ENCODE measurements around the gene NPAS3.

NPAS3 gene

DNA sequence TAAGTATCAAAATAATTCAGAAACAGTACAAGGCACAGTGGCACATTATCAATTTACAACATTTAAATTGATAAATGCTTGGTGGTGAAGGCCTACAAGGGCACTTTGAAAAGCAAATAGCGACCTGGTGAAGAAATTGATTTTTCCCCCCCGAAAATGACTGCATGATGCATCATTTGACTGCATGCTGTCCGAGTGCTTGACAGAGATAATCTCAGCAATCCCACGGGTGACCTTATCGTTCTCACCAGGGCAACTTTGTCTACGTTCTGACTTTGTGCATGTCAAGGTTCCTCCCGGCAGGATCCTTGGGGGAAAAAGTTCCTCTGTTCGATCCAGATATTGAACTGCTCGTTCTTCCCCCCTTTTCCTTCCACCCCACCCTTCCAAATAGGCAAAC is 627.4 kb downstream of the NPAS3 start:
- DNase-seq: no peak

- DNase-seq: no peak
These were observed 628.5 kb downstream of the NPAS3 start for GRCh38 chr14:33567023-33567728.

DNA sequence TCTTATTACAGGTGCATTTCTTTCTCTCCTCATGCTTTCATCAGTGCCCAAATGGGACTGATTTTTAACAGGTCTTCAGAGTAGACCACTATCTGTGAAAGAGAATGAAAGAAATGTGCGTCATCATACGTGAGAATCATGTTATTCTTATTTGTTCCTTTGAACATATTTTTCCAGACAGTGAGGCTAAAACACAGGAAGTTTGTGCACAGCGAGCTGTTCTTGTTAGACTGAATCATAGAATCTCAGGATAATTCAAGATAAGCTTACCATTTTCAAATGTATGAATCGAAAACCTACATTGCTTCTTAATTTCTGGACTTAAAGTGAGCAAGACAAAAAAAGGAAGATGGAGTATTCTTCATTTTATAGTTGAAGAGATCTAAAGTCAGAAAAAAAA is 629.1 kb downstream of the NPAS3 start:
- DNase-seq: no peak

DNA sequence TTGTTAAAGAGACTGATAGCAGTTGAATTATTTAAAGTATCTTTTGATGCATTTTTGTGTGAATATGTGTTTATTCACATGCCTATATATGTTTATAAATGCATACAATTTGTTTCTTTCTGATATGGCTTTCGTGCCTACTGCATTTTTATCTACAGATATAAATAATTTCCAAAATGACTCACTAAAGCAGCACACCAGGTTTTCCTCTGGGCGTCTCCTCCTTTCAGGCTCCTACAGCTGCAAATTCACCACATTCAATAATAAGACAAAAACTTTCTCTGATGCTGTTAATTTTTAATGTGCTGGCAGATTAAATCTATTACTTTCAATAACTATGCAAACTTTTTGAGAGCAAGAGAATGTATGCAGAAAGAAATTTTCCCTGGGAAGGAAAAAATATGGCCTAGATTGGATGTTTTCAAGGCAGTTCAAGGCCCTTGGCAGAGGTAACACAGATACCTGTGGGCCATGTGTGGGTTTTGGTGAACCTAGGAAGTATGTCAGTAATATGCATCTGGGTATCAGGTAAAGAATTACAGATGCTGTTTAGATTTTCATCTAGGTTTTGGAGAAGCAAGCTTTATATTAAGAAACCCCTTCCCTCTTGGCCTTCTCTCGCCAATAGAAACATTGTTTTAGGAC is 630.4 kb downstream of the NPAS3 start:
- DNase-seq: no peak

- DNase-seq: no peak
These were observed 631.4 kb downstream of the NPAS3 start for GRCh38 chr14:33569821-33570687.

- no peak for DNase-seq
These were observed 632.1 kb downstream of the NPAS3 start for GRCh38 chr14:33570694-33571310.

GRCh38 chr14:33573301-33573880 is 634.7 kb downstream of the NPAS3 start:
- DNase-seq: no peak

DNA sequence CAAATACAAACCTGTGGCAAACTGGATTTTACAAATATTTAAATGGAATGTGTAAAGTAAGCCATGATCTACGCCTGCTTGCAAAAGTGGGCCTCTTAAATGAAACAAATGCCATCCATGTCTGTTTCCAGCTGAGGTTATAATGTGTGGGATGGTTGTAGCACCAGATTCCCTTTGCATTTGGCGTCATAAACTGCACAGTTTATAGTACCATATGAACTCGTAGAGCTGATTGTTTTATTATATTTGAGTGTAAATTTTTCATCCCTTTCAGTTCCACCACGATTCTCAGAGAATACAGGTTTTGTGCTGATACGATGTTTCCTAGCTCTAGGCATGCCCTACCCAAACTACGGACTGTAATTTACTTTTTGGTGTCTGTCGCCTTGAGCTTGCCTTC is 637.3 kb downstream of the NPAS3 start:
- DNase-seq: no peak

- DNase-seq: no peak
These were observed 640.0 kb downstream of the NPAS3 start for GRCh38 chr14:33578461-33579216.

GRCh38 chr14:33580231-33580749 is 641.6 kb downstream of the NPAS3 start:
- no peak for DNase-seq

- DNase-seq: no peak
These were observed 642.2 kb downstream of the NPAS3 start for GRCh38 chr14:33580841-33581240.

DNA sequence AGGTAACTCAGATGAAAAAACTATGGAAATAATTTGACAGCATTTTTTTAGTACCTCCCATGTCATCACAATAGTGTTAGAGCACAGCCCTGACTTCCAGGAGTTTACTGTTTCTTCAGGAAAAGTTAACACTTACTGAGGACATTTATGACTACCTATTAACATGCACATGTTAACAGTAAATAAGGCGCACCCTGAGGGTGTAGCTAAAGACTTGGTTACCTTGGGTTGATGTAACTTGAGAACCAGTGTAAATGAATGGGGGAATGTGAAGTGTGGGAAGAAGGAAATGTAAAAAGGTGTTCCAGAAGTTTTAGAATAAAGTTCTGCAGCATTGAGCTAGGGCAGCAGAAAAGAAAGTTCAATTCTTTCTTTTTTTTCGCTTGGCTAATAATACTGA is 646.0 kb downstream of the NPAS3 start:
- DNase-seq: no peak

DNA sequence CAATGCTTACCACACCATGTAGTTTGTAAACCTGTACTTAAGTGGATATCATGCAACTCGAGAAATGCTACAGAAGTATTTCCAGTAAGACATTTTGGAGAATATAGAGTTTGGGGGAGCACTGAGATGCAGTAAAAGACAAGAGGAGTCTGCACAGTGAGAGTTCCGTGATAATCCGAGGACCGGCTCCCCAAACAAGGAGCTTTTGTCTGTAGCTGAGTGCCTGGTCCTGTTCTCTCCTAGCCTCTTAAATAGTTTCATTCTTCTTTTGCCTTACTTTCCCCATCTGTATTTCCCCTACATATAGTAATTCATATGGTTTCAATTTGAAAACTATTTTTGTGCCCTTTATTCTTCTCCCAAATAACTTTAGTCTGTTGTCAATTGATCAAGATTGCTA is 648.1 kb downstream of the NPAS3 start:
- DNase-seq: no peak

DNA sequence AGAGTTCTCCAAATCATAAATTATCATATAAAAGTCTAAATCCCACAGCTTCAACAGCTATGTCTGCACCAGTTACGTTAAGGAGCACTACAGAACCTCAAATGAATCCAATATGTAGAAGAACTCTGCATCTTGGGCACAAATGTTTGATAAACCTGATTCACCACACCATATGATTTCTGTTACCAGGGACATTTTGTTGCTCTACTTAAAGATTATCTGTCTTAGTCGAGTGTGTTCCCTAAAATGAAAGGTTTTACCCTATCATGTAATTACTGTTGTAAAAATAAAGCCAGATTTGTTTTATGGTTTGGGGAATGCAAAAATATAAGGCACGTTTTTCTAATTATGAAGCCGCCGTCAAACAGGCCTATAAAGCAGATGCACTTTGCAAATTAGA is 649.1 kb downstream of the NPAS3 start:
- no peak for DNase-seq

- DNase-seq: no peak
These were observed 650.1 kb downstream of the NPAS3 start for GRCh38 chr14:33588771-33589170.

GRCh38 chr14:33589334-33589733 is 650.7 kb downstream of the NPAS3 start:
- no peak for DNase-seq

- DNase-seq: no peak
These were observed 652.4 kb downstream of the NPAS3 start for GRCh38 chr14:33590891-33591630.

GRCh38 chr14:33592297-33592696 is 653.6 kb downstream of the NPAS3 start:
- DNase-seq: no peak

DNA sequence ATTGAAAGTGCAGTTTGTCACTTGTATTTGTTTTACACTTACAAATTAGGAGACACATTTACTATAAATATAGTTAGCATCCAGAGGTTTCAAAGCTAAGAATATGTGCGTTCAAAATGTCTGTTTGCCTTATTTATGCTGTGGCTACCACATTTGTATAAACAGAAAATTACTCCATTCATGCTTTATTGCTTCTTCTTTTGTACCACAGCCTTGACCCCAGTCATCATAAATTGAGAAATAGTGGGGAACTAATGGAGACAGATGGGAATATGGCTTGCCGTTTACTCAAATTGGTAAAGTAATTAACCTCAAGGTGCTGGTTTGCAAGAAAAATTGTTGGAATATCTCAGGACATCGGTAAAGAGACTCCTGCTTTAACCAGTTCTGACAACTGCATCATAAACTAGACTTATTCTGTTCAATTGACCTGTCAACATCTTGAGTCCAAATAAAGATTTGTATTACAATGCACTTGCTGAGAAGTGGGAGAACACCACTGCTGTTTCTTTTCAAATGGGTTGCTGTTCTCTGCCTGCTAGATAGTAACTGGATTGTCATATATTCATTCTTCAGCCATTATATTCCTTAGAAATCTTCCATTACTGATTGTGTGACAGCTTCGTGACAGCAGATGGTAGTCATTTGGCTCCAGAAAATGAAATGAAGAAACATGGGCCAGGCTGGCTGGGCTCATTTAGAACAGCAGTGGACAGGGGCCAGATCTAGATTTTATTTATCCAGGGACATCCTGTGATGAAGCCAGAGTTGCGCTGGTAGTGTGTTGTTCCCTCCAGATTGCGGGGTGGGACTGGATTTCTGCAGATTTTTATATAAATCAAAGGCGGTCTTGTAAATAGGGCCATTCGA is 657.8 kb downstream of the NPAS3 start:
- no peak for DNase-seq

DNA sequence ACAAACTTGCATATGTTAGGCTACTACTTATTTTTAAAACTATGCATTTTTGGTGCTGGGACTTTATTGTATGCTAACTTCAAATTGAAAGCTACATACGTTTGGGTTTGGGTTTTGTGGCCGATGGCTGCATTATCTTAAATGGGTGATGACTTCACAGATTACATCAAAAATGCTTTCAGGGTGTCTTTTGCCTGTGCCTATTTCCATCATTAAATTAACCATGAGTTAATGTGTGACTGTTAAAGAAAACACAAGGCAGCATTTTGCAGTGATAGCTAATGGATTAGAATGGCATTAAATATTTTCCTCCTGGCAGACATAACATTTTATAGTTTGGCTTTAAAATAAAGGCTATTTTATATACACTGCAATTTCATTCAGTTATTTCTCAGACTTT is 659.9 kb downstream of the NPAS3 start:
- DNase-seq: no peak

Measured in activated CD8-positive, alpha-beta memory T cell treated with anti-CD3 and anti-CD28 coated beads for 24 hours (primary cell).